C4-2B (cell line): ENCODE measurements around the gene HELQ.

Experiments
- H3K27ac ChIP-seq: fragments of 450-650 bp; 2 replicates; pipeline ENCODE4 v1.5.1; 2017
- CTCF ChIP-seq: fragments of 450-650 bp; conservative IDR thresholded peaks from 2 replicates; pipeline ENCODE4 v1.5.1; 2017; ENCODE audit warnings: mild to moderate bottlenecking
- ZFX ChIP-seq: fragments of 450-650 bp; IDR thresholded peaks from 2 replicates; pipeline ENCODE4 v1.6.1; 2017

Gene HELQ

DNA sequence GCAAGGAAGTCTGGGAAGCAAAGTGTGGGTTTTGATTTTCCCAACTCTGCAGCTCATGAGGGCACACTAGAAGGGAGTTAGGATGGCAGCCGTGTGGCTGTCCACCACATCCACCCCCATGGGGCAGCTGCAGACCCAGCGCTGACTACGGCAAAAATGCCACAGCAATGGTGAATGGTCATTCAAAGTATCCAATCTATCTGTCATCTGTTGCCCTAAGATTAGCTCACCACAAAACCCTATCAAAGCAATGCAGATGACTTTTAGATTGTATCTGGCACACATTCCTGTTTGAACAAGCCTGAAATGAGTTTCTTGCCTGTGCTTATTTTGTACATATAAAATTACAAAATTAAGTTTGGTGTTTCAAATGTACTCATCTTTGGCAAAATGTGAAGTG lies 91.3 kb downstream of the HELQ start:
- TF ChIP-seq CTCF (no peak), ZFX (no peak)
- no peak overlapping the region for H3K27ac ChIP-seq

GRCh38 chr4:83362492-83363329 lies 92.9 kb downstream of the HELQ start:
- TF ChIP-seq ZFX, result no peak
- peak; percentile 44 for TF ChIP-seq CTCF
- H3K27ac ChIP-seq, result no peak overlapping the region

GRCh38 chr4:83361416-83362103 lies 94.1 kb downstream of the HELQ start:
- no peak overlapping the region for H3K27ac ChIP-seq
- TF ChIP-seq ZFX (no peak), CTCF (no peak)

GRCh38 chr4:83360018-83360417 lies 95.6 kb downstream of the HELQ start:
- TF ChIP-seq ZFX (no peak), CTCF (no peak)
- no peak overlapping the region for H3K27ac ChIP-seq

DNA sequence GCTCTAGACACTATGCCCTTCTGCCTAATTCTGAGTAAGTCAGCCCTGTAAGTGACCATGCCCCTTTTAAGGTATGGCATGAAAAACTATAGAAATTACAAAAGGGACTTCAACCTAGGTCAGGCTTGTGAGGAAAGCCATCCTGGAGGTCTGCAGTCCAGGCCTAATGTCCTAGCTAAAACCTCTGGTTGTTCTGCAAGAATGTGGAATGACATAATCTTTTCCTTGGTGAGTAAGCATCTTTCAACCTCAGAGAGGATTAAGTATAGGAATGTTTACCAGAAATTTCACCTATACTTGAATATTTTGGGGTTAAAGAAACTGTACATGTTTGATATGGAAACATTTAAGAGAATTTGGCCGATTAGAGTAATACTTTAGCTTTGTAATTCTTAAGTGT lies 97.2 kb downstream of the HELQ start:
- TF ChIP-seq ZFX (no peak), CTCF (no peak)
- H3K27ac ChIP-seq, result no peak overlapping the region
